Measurements from ENCODE around the gene ESPNL.
"Not testable (repeated sequence)": the region's sequence is repeated elsewhere in the genome, so short reads cannot be mapped to it uniquely, and the experiment has no call there.

Gene ESPNL

DNA sequence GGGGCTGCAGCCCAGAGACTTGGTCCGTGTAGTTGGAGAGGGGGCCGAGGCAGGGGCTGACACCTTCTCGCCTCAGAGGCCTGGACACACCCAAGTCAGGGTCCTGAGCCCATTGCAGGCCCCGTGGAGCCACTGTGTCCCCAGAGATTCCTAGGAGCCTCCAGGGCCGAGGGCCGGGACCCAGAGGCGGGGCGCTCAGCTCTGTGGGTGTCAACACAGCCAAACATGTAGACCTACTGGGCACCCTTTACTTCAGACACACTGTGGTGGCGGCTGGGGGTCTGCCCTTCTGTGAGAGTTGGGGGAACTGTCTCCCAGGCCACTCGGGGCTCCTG lies 459 bp upstream of the ESPNL start:
- DNase-seq (ENCODE audit: low spot score): no peak

- no peak for DNase-seq (ENCODE audit: low spot score)
These were observed 956 bp downstream of the ESPNL start for GRCh38 chr2:238100821-238101771.

DNA sequence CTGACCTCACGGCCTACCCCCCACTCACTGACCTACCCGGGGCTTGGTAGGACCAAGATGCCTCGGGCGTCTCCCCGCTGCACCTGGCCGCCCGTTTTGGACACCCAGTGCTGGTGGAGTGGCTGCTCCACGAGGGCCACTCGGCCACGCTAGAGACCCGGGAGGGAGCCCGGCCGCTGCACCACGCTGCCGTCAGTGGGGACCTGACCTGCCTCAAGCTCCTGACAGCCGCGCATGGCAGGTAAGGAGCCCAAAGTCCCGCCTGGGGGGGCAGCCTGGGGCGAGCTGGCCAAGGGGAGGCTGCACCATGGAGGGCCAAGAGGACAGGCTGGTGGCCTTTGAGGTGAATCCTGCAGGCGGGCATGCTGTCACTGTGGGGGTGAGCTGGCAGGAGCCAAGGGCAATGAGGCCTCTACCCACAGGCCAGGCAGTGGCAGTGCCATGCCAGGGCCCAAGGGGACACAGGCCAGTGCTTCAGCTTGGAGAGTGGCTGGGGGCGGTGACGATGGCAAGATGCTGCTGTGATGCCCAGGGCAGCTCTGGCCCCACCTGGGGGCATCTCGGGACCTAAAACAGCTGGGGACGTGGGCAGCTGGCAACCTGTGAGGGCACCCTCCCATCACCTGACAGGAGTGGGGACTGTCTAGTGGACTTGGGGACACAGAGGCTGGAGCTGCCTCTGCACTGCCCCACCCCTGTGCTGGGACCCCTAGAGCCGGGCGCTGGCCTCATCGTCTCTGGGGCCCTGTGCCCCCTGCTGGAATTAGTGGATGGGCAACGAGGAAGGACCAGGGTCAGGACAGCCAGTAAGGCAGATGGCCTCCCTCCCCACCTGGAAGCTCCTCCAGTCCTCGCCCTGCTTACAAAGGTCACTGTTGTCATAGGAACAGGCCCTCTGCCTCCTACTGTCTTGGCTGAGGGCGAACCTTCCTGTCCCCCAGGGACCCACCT lies 2.0 kb downstream of the ESPNL start:
- DNase-seq (ENCODE audit: low spot score): no peak

GRCh38 chr2:238102865-238103264 lies 2.7 kb downstream of the ESPNL start:
- DNase-seq (ENCODE audit: low spot score): no peak

GRCh38 chr2:238103465-238104225 lies 3.5 kb downstream of the ESPNL start:
- no peak for DNase-seq (ENCODE audit: low spot score)

DNA sequence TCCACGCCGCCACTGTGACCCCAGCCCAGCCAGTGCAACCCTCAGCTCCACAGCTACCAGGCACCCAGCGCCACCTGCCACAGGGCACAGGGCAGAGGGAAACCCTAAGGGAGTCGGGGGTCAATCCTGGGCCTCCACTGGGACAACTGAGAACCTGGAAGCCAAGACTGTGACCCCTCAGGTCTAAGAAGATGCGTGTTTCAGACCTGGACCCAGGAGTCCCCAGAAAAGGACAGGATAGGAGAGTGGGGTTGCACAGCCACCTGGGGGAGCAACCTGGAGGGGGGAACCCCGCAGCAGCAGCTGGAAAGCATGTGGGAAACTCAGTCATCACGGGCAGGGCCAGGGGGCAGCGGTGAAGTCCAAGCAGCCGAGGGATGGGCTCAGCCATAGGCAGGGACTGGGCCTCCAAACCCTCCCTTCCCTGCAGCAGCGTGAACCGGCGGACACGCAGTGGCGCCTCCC lies 4.1 kb downstream of the ESPNL start:
- no peak for DNase-seq (ENCODE audit: low spot score)

GRCh38 chr2:238104691-238105371 lies 4.7 kb downstream of the ESPNL start:
- DNase-seq (ENCODE audit: low spot score): no peak

GRCh38 chr2:238105506-238106338 lies 5.6 kb downstream of the ESPNL start:
- no peak for DNase-seq (ENCODE audit: low spot score)

- DNase-seq (ENCODE audit: low spot score): no peak
These were observed 6.2 kb downstream of the ESPNL start for GRCh38 chr2:238106339-238106697.

GRCh38 chr2:238106698-238107524 lies 6.8 kb downstream of the ESPNL start:
- DNase-seq (ENCODE audit: low spot score): no peak

- no peak for DNase-seq (ENCODE audit: low spot score)
These were observed 7.6 kb downstream of the ESPNL start for GRCh38 chr2:238107525-238108422.

GRCh38 chr2:238108423-238109183 lies 8.5 kb downstream of the ESPNL start:
- DNase-seq (ENCODE audit: low spot score): no peak

DNA sequence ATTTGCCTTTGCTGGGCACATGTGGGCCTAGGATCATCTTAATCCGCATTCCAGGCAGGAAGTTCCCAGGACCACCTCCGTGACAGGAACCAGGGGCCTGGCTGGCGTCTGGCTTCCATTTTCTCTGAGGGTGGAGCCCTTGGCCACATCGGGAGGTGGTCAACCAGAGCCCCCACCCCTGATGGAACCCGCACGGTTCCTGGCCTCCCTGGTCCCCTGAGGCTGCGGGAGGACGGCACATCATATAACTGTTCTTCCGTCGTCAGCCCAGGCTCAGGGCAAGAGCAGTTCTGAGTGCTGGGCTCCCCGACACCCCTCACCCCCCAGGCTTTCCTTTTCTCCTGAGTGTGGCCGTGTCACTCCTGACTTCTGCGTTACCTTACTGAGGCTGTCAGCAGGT lies 13.5 kb downstream of the ESPNL start:
- DNase-seq (ENCODE audit: low spot score): no peak

DNA sequence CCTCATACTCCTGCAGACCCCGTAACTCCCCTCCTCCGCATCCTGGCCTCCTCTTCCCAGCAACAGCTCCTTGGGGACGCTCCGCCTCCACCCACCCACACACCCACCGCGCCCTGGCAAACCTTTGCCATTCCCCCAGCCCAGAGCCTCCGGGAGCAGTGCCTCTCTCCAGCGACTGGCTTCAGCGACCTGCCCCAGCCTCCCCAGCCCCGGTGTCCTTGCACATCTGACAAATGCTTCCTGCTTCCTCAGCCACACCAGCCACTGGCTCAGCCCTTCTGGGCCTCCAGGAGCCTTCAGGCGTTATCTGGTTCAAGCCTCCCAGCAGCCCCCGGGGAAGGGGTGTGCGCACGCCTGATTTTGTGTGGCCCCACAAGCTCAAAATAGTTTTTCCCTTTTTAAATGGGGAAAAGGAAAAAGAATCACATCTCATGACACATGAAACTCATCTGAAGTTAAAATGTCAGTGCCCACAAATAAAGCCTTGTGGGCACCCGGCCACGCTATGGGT lies 14.2 kb downstream of the ESPNL start:
- no peak for DNase-seq (ENCODE audit: low spot score)

DNA sequence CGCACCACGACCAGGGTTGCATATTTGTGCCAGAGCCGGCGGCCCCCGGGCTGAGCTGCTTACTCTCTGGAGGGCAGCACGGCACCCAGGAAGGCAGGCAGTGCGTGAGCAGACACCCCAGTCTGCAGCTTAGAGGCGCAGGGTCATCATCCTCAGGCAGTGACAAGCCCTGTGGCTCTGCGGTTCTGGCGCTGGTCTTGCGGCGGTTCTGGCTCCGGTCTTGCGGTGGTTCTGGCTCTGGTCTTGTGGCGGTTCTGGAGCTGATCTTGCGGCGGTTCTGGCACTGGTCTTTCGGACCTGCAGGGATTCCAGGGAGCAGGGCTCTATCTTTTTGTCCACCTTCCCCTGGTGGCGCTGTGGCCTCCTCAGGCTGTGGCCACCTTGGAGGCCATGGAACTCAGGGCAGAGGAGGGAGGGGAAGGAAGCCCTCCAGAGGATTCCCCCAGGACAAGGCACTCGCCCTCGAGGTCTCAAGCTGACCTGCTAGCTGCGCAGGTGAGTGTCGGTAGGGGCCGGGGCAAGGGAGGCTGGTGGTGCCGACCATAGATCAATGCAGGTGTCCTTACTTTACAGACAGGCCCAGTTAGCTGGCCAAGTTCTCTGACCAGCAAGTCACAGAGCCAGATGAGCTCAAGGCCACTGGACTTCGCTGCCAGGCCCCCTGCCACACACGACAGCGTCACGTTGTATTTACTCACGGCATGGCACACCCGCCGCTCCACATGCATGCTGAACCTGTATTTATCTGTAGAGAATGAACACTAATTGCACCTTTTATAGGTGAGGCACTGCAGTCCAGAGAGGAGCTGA lies 14.9 kb downstream of the ESPNL start:
- no peak for DNase-seq (ENCODE audit: low spot score)

GRCh38 chr2:238115709-238116108 lies 15.6 kb downstream of the ESPNL start:
- DNase-seq (ENCODE audit: low spot score): not testable (repeated sequence)

Data from kidney capillary endothelial cell (primary cell).